ENCODE data around the gene PTPRG. TPM values are rescaled to one million over a fixed set of nuclear protein-coding genes. Genes with fewer than 3 reads are reported as not detected.

The PTPRG gene
- total and polyA plus RNA-seq, 12 donors: 6.3 to 119 (median 72.2) TPM

DNA sequence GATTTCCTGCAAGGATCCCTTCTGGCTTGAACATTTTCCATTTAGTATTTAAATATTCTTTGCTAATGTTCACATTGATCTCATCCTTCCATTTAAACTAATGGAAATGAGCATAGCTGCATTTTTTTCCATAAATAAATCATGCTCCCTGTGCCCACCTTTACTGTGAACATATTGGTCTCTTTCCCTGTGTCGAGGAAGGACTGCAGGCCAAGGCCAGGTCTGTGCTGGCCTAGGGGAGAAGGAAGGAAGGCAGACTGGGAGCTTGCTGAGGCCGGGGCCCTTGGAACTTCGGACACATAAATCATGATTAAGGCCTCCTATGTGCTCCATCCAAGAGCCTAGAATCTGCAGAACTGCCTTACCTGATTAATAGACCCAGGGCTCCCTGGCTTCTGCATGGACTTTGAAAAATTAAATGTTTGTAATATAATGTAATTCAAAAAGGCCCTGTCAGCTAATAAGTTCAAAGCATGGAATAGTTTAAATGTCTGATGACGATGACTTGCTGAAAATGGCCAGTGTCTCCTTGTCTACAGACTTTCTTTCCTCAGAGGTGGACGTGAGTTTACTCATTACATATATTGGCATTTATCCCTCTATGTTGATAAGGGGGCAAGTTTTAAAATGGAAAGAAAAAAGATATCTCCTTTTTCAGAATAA, 636.1 kb downstream of the PTPRG start:
- Histone ChIP-seq H3K9me3 (replicated peaks in 1 of 3) (no peaks in the 10 kb centered on the region), H3K27ac (no peak overlapping the region), H3K4me3 (no peak overlapping the region), H3K4me1 (replicated peaks in 1 of 2) (no peaks in the 10 kb centered on the region), H3K36me3 (replicated peaks in 1 of 2) (no peaks in the 10 kb centered on the region), H3K27me3 (no peaks in the 10 kb centered on the region)
- TF ChIP-seq, protein P1, sequence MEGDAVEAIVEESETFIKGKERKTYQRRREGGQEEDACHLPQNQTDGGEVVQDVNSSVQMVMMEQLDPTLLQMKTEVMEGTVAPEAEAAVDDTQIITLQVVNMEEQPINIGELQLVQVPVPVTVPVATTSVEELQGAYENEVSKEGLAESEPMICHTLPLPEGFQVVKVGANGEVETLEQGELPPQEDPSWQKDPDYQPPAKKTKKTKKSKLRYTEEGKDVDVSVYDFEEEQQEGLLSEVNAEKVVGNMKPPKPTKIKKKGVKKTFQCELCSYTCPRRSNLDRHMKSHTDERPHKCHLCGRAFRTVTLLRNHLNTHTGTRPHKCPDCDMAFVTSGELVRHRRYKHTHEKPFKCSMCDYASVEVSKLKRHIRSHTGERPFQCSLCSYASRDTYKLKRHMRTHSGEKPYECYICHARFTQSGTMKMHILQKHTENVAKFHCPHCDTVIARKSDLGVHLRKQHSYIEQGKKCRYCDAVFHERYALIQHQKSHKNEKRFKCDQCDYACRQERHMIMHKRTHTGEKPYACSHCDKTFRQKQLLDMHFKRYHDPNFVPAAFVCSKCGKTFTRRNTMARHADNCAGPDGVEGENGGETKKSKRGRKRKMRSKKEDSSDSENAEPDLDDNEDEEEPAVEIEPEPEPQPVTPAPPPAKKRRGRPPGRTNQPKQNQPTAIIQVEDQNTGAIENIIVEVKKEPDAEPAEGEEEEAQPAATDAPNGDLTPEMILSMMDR (IDR thresholded peaks at IDR 0.05): no peak
- no peak for TF ChIP-seq POLR2A (IDR thresholded peaks at IDR 0.05)
- DNase-seq: peak in 1 of 7 donors; percentile 44
- 57 to 68% (median 62%) methylated on average over 5 of the region's 5 CpGs for WGBS, 4 donors
- intact Hi-C loops (cut with DNase I): no loop called here

DNA sequence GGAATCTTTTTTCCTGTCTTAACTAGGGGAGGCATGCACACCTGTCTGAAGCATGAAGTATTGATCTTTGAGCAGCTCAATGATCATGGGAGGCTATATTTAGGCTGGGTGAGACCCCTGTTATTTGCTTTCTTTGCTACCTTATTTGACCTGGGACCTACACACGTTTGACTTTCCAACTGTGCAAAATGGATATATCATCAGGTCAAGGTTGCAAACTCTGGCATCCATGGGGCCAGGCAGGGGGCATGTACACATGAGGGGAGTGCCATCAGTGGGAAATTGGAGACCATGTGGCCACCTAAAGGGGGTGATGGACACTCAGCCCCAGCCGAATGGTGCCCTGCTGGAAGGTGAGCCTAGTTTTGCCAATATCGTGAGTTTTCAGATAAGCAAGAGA, 637.8 kb downstream of the PTPRG start:
- no peaks in the 10 kb centered on the region for H3K27me3 ChIP-seq
- no peaks in the 10 kb centered on the region for H3K9me3 ChIP-seq (replicated peaks in 1 of 3)
- no peak for TF ChIP-seq POLR2A (IDR thresholded peaks at IDR 0.05)
- TF ChIP-seq, protein P1 (IDR thresholded peaks at IDR 0.05): no peak
- H3K4me1 ChIP-seq (replicated peaks in 1 of 2): no peaks in the 10 kb centered on the region
- H3K4me3 ChIP-seq: no peak overlapping the region
- peaks cover 0 to 11% of the 10 kb centered on the region in 2 donors for H3K36me3 ChIP-seq (replicated peaks in 1 of 2)
- intact Hi-C loops (cut with DNase I): no loop called here
- H3K27ac ChIP-seq: no peak overlapping the region
- DNase-seq: peak in 1 of 7 donors; percentile 20
- 59 to 67% (median 62%) methylated on average over 3 of the region's 3 CpGs for whole genome bisulfite sequencing, 4 donors

DNA sequence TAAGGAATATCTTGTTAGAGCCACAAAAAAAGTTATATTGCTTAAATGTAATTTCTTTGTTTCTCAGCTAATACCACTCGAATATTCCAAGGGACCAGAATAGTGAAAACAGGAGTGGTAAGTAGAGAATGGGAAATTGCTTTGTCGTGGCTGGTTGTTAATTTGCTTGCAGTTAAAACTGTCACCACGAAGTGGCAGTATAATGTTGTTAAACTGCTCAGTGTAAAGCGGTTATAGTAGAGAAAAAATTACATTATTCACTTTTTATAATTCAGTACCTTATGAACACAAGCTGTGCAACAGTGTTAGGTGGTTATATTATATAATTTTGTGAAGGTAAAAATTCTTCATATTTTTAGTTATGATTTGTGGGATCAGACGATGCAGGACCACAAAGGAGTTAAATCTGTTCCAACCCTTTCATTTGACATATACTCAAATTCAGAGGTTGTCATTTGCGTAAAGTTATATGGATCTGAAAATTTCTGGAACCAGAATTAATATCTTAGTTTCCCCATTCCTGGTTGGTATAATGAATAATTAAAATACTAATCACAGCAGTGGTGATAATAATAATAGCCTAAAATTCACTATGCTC, 640.2 kb downstream of the PTPRG start:
- peak in 2 of 7 donors; percentile 20 to 26 for DNase-seq
- H3K36me3 ChIP-seq (replicated peaks in 1 of 2): peaks cover 0 to 14% of the 10 kb centered on the region in 2 donors
- no peak overlapping the region for H3K4me3 ChIP-seq
- no peak overlapping the region for H3K27ac ChIP-seq
- WGBS, 4 donors: 42 to 50% (median 45%) methylated on average over 6 of the region's 6 CpGs
- intact Hi-C loops (cut with DNase I): loop anchor here (10.0 kb wide), 1 partner anchor 113 kb away; no protein-coding TSS in a partner anchor
- TF ChIP-seq, protein P1 (IDR thresholded peaks at IDR 0.05): peak; percentile 39 to 71 (median 55)
- no peak for TF ChIP-seq POLR2A (IDR thresholded peaks at IDR 0.05)
- H3K27me3 ChIP-seq: no peaks in the 10 kb centered on the region
- H3K4me1 ChIP-seq (replicated peaks in 1 of 2): no peaks in the 10 kb centered on the region
- no peaks in the 10 kb centered on the region for H3K9me3 ChIP-seq (replicated peaks in 1 of 3)

DNA sequence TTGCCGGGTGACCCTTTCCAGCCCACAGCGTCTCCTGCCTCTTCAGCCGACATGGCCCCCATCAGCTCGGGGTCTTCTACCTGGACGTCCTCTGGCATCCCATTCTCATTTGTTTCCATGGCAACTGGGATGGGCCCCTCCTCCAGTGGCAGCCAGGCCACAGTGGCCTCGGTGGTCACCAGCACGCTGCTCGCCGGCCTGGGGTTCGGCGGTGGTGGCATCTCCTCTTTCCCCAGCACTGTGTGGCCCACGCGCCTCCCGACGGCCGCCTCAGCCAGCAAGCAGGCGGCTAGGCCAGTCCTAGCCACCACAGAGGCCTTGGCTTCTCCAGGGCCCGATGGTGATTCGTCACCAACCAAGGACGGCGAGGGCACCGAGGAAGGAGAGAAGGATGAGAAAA, 641.8 kb downstream of the PTPRG start:
- TF ChIP-seq, protein P1 (IDR thresholded peaks at IDR 0.05): no peak
- no peak for TF ChIP-seq POLR2A (IDR thresholded peaks at IDR 0.05)
- H3K4me1 ChIP-seq (replicated peaks in 1 of 2): no peaks in the 10 kb centered on the region
- no peak overlapping the region for H3K27ac ChIP-seq
- 88 to 90% (median 89%) methylated on average over 18 to 22 of the region's 22 CpGs for WGBS, 4 donors
- H3K36me3 ChIP-seq (replicated peaks in 1 of 2): peaks cover 0 to 14% of the 10 kb centered on the region in 2 donors
- no peak for DNase-seq
- intact Hi-C loops (cut with DNase I): loop anchor here (10.0 kb wide), 1 partner anchor 112 kb away; no protein-coding TSS in a partner anchor
- H3K9me3 ChIP-seq (replicated peaks in 1 of 3): no peaks in the 10 kb centered on the region
- H3K27me3 ChIP-seq: no peaks in the 10 kb centered on the region
- H3K4me3 ChIP-seq: no peak overlapping the region

All from adrenal gland (tissue), 12 donors.